ENCODE measurements around the gene TMEM14B.
A peak's percentile ranks its signal among the peaks of the same experiment; 100 is the strongest.
"Not testable (repeated sequence)": the region's sequence is repeated elsewhere in the genome, so short reads cannot be mapped to it uniquely, and the experiment has no call there.

Gene TMEM14B

DNA sequence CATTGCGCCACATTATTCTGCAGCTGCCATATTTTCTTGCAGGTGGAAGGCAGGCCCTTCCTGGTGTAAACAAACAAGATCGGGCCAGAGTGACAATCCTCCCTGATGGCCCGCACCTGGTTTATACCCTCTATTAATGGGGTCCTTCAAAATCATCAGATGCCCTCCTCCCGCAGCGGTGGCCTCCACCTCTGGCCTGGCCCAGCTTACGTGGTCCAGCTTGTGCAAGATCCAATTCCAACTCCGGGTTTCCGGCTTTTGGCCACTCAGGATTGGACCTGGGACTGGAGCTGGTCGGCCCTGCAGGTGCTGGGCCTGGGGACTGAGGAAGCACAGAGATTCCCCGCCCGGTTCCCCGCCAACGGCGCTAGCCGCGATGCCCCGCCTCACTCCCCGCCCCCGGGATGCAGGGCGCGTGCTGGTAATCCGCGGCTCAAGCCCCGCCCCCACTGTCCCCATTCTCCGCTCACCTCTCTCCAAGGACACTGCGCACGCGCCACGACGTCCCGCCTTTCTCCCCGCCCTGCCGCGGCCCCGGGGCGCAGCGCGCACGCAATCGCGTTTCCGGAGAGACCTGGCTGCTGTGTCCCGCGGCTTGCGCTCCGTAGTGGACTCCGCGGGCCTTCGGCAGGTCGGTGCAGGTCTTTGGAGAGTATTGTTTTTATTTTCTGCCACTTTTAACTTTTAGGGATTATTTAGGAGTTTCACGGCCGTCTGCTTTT lies at the start of gene TMEM14B:
Gene TMEM14B, plus strand, starts transcription at position 555 of the 722 bp plus-strand sequence. CDS start 1,441 bp downstream, outside the sequence.
- peak; percentile 99 for DNase-seq

DNA sequence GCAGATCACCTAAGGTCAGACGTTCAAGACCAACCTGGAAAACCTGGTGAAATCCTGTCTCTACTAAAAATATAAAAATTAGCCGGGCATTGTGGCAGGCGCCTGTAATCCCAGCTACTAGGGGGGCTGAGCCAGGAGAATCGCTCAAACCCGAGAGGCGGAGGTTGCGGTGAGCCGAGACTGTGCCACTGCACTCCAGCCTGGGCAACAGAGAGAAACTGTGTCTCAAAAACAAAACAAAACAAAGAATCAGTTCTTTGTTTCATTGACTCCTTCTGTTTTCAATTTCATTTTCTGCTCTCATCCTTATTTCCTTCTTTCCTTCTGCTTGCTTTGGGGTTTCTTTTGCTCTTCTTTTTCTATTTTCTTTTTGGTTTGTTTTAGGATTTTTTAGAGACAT lies 33.6 kb upstream of the TMEM14B start:
- no peak for DNase-seq

DNA sequence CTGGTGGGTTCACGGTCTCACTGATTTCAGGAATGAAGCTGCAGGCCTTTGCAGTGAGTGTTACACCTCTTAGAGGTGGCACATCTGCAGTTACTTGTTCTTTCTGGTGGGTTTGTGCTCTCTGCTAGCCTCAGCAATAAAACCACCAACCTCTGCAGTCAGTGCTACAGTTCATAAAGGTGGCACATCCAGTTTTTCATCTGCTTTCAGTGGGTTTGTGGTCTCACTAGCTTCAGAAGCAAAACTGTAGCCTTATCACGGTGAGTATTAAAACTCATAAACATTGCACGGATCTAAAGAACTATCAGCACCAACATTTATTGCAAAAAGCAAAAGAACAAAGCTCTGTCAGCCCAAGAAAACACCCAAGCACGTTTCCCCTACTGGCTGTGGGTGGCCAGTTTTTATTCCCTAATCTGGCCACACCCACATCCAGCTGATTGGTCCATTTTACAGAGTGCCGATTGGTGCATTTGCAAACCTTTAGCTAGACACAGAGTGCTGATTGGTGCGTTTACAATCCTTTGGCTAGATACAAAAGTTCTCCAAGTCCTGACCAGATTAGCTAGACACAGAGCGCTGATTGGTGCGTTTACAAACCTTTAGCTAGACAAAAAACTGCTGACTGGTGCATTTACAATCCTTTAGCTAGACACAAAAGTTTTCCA lies 28.2 kb upstream of the TMEM14B start:
- no peak for DNase-seq

DNA sequence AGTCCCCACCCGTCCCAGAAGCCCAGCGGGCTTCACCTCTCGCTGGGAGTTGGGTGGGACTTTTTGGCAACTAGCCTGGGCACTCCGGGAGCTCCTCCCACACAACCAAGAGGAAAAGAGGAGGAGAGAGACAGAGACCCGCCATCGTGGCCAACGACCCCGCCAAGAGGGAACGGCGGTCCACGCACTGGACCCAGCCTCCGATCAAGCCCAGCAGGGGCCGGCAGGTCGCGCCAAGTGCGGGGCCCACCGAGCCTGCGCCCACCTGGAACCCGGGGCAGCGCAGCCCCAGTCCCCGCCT lies 27.7 kb upstream of the TMEM14B start:
- DNase-seq, result no peak

DNA sequence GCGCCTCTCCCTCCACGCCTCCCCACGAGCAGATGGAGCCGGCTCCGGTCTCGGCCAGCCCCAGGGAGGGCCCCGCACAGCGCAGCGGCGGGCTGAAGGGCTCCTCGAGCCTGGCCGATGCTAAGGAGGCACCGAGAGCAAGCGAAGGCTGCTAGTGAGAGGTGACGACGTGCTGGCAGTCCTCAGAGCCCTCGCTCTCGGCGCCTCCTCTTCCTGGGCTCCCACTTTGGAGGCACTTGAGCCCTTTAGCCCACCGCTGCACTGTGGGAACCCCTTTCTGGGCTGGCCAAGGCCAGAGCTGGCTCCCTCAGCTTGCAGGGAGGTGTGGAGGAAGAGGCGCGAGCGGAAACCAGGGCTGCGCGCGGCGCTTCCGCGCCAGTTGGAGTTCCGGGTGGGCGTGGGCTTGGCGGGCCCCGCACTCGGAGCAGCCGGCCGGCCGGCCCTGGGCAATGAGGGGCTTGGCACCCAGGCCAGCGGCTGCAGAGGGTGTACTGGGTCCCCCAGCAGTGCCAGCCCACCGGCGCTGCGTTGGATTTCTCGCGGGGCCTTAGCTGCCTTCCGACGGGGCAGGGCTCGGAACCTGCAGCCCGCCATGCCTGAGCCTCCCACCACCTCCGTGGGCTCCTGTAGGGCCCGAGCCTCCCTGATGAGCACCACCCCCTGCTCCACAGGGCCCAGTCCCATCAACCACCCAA lies 27.2 kb upstream of the TMEM14B start:
- DNase-seq, result no peak

DNA sequence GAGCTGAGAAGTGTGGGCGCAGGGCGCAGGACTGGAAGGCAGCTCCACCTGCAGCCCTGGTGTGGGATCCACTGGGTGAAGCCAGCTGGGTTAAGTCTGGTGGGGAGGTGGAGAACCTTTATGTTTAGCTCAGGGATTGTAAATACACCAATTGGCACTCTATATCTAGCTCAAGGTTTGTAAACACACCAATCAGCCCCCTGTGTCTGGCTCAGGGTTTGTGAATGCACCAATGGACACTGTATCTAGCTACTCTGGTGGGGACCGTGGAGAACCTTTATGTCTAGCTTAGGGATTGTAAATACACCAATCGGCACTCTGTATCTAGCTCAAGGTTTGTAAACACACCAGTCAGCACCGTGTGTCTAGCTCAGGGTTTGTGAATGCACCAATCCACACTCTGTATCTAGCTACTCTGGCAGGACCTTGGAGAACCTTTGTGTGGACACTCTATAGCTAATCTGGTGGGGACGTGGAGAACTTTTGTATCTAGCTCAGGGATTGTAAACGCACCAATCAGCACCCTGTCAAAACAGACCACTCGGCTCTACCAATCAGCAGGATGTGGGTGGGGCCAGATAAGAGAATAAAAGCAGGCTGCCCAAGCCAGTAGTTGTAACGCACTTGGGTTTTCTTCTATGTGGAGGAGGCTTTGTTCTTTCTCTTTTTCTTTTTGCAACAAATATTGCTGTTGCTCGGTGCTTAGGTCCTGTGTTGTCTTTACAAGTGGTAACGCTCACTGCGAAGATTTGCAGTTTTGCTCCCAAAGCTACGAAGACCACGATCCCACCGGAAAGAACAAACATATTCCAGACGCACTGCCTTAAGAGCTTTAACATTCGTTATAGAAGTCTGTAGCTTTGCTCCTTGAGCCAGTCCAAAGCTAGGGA lies 26.4 kb upstream of the TMEM14B start:
- not testable (repeated sequence) for DNase-seq

DNA sequence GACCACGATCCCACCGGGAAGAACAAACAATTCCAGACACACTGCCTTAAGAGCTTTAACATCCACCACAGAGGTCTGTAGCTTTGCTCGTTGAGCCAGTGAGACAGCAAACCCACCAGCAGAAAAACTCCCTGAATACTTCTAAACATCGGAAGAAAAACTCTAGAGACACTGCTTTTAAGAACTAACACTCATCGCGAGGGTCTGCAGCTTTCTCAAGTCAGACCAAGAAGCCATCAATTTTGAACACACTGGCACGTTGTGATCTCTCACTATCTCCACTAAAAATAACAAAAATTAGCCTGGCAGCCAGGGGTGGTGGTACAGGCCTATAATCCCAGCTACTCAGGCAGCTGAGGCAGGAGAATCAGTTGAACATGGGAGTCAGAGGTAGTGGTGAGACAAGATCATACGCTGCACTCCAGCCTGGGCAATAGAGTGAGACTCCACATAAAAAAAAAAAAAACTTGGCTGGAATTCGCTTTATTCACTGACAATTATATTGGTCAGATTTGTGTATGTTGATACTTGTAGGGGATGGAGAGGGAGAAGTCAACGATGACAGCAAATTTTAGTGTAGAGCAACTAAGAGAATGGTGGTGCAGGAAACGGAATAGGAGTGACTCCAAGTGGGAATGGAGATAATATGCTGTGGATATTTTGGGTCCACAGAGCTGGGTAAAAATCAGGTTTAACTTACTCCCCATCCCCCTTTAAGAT lies 25.6 kb upstream of the TMEM14B start:
- DNase-seq, result no peak

DNA sequence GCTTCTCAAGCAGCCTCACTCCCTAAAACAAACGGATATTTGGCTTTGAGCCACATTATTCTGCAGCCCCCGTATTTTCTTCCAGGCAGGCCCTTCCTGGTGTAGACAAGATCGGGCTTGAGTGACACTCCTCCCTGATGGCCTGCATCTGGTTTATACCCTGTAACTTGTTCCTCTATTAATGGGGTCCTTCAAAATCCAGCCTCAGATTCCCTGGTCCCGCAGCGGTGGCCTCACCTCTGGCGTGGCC lies 25.1 kb upstream of the TMEM14B start:
- DNase-seq, result no peak

DNA sequence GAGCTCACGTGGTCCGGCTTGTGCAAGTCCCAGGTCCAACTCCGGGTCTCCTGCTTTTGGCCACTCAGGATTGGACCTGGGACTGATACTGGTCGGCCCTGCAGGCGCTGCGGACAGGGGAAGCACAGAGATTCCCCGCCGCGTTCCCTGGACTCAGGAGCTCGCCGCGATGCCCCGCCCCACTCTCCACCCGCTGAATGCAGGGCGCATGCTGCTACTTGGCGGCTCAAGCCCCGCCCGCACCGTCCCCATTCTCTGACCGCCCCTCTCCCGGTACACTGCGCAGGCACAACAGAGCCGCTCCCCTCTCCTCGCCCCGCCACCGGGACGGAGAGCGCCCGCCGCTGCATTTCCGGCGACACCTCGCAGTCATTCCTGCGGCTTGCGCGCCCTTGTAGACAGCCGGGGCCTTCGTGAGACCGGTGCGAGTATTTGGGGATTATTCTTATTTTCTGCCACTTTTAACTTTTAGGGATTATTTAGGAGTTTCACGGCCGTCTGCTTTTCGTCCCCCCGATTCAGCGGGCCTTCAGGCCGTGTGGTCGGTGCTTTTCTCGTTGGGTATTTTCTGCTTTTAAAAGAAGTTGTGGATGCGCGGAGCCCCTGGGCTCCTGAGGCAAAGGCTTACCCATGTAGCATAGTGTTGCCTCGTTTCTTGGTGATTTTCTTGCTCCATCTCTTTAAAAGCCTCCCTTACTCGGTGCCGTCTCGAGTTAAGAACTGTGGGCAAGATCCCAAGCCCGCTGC lies 24.6 kb upstream of the TMEM14B start, which contains the start of gene TMEM14C:
Gene TMEM14C, plus strand, starts transcription at position 251 of the 747 bp plus-strand sequence. CDS start 1,544 bp downstream, outside the sequence.
- DNase-seq, result peak; percentile 100

DNA sequence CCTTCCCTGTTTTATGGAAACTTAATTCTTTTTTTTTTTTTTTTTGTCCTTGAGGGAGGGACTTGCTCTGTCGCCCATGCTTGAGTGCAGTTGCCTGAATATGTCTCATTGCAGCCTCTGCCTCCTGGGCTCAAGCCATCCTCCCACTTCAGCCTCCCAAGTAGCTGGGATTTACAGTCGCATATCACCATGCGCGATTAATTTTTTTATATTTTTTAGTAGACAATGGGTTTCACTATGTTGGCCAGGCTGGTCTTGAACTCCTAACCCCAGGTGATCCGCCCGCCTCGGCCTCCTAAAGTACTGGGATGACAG lies 24.1 kb upstream of the TMEM14B start:
- no peak for DNase-seq

DNA sequence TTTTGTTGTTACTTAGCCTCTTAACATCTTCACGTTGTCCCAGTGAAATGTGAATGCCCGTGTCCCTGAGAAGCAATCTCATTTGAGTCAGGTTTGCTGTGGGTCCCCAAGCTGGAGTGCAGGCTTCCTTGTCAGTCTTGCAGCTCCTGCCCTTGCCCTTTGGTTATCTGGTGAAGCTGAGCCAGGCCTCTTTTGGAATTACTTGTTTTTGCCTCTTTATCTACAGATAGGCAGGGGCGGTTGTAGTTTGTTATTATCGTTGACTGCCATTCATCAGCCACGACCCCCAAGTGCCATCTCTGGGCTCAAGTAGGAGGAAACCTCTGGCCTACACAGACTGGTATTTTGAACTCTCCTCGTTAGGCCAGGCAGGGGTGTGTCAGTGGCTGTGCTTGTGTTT lies 22.6 kb upstream of the TMEM14B start:
- DNase-seq, result no peak

DNA sequence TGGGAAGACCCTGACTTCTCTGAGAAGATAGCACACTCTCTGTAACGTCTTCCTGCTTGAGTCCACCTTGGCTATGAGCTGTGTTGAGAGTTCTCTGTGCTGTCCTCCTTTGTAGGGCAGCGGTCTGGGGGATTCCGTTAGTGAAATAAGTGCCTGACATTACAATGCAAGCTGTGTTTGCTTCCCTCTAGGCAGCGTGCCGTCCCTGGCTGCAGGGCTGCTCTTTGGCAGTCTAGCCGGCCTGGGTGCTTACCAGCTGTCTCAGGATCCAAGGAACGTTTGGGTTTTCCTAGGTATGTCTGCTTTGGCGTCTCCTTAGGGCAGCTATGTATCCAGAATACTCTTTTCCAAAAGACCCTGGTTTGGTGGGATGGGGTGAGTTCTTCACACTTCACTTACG lies 21.9 kb upstream of the TMEM14B start:
- DNase-seq, result no peak

DNA sequence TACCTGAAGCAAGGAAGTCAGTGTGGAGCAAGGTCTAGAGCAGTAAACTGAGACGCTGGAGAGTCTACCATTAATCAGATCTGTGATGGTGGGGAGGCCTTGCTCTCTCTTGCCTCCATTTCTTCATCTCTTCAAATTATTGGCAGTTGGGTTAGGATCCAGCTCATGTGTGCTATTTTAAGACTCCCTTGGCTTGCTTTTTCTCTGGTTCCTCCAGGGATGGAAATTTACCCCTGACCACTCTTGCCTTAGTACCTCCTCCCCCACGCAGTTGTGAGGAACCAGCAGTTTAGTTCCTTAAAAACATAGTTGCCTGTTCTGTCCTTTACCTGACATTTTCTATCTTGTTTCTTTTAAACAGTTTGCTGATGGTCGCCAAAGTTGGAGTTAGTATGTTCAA lies 17.4 kb upstream of the TMEM14B start:
- DNase-seq, result no peak

DNA sequence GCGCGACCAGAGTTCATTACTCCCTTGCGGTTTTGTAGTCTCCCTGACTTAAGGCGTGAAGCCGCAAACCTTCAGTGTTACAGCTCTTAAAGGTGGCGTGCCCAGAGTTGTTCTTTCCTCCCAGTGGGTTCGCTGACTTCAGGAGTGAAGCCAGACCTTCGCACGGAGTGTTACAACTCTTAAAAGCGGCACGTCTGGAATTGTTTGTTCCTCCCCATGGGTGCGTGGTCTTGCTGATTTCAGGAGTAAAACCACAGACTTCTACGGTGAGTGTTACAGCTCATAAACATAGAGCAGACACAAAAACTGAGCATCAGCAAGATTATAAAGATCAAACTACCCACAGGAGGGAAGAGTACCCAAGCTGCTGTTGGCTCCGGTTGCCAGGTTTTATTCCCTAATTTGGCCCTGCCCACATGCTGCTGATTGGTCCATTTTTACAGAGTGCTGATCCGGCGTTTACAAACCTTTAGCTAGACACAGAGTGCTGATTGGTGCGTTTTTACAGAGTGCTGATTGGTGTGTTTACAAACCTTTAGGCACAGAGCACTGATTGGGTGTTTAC lies 14.4 kb upstream of the TMEM14B start:
- DNase-seq, result no peak

DNA sequence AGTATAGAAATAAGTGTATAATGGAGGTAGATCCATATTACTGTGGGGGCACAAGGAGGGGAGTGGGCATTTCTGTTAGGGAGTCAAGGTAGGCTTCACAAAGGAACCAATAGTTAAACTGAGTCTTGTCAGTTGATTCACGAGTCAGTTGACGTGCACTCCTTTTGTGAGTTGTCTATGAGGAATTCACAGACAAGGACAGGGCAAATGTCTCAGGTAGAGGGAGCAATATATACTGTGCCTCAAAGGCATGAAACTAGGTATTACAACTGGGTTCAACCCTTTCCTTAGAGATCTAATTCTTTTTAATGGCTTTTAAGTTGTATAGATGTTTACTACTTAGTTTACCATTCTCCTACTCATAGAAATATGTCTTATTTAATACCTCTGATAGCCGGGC lies 13.7 kb upstream of the TMEM14B start:
- peak; percentile 7 for DNase-seq

DNA sequence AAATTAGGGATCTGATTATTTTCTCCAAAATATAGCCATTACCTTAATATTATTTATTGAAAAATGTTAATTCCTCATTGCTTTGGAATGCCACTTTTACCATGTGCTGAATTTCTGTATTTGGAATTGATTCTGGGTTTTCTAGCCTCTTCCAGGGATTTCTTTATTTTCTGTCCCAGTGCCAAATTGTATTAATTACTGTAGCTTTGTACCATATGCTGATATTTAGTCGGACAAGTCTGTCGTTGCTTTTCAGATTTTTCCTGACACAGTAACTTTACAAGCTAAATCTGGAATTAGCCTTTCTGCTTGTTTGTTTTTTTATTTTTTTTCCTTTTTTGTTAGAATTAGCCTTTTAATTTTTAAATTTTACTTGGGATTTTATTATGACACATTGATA lies 10.9 kb upstream of the TMEM14B start:
- DNase-seq, result no peak

DNA sequence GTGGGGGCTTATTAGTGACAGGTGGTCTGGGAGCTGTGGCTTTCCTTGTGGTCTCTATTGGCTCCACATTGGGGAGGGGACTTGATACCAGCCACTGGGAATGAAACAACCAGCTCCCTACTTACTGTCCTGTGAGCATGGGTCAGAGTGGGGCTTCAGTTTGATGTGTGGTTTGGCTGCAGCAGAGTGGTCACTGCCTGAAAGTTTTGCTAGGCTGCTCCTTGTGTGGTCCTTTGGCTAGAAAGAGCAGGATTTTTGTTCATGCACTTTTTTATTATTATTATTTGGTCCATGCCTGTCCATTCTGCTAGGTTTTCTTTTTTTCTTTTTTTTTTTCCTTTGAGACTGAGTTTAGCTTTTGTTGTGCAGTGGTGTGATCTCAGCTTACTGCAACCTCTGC lies 7.5 kb upstream of the TMEM14B start:
- no peak for DNase-seq

DNA sequence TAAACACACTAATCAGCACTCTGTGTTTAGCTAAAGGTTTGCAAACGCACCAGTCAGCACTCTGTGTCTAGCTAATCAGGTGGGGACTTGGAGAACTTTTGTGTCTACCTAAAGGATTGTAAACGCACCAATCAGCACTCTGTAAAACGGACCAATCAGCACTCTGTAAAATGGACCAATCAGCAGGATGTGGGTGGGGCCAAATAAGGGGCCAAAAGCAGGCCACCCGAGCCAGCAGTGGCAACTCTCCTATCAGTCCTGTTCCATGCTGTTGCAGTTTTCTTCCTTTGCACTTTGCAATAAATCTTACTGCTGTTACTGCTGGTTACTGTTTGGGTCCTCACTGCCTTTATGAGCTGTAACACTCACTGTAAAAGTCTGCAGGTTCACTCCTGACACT lies 6.0 kb upstream of the TMEM14B start:
- DNase-seq, result not testable (repeated sequence)

DNA sequence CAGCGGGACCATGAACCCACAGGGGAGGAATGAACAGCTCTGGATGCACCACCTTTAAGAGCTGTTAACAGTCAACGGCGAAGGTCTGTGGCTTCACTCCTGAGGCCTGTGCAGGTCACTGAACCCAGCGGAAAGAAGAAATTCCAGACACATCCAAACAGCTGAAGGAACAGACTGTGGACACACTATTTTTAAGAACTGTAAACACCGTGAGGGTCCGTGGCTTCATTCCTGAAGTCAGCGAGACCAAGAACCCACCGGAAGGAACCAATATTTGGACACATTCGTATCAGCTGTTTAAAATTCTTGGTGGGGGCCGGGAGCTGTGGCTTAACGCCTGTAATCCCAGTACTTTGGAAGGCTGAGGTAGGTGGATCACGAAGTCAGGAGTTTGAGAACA lies 5.4 kb upstream of the TMEM14B start:
- no peak for DNase-seq

DNA sequence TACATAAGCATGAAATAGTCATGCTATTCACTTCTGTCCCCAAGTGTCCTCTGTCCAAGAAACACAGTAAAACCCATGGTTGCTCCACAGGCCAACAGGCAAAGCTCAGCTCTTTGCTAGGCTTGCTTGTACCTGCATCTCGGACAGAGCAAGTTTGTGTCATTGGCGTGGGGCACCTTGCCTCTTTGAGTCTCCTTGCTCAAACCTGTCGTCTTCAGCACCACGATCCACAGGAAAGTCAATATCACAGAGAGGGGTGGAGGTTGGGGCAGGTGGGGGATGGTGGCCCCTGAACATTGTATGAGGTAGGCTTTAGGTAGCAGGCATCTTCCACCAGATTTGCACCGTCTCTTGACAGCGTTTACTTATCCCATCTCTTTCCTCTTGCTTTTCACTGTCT lies 4.1 kb upstream of the TMEM14B start:
- no peak for DNase-seq

DNA sequence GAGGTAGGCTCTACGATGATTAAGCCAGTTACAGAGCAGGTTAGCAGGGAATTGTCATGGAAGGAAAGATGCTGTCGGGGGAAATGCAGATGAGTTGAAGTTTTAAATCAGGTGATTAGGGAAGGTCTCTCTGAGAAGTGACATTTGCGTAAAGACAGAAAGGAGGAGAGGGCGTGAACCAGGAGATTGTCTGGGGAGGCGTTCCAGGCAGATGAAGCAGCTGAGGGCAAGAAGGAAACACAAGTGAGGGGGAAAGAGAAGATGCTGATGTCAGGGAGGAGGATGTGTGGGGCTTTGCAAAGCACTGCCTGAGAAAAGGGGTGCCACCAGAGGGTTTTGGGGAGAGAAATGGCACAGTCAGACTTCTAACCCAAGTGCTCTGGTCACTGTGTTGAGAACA lies 2.5 kb upstream of the TMEM14B start:
- no peak for DNase-seq

DNA sequence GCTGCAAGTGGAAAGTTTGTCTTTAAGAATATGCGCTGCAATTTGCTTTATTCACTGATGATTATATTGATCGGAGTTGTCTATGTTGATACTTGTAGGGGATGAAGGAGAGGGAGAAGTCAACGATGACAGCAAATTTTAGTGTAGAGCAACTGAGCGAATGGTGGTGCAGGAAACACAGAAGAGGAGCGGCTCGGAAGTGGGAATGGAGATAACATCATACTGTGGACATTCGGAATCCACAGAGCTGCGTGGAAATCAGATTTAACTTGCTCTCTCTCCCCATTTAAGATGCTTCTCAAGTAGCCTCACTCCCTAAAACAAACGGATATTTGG lies 722 bp upstream of the TMEM14B start:
- DNase-seq, result no peak

All from islet precursor cell (in vitro differentiated cells).